NCI-H446 treated with DMSO at 0.1 percent for 48 hours (cell line): ENCODE measurements around the gene HS3ST6.
"Not testable (repeated sequence)": the region's sequence is repeated elsewhere in the genome, so short reads cannot be mapped to it uniquely, and the experiment has no call there.

Source experiments
- DNase-seq: peaks from one replicate; lab custom pipeline; 2025; lab: John Stamatoyannopoulos, UW

HS3ST6 gene

DNA sequence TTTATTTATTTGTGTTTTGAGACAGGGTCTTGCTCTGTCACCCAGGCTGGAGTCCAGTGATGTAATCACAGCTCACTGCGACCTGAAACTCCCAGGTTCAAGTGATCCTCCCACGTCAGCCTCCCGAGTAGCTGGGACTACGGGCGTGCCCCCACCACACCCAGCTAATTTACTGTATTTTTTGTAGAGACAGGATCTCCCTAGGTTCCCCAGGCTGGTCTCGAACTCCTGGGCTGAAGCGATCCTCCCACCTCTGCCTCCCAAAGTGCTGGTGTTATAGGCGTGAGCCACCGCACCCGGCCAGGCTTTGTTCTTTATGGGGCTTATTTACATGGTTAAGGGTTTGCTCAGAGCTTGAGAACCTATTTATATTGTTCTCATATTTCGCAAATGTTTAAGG lies 40.4 kb downstream of the HS3ST6 start:
- DNase-seq, result no peak

- DNase-seq, result no peak
These were observed 41.1 kb downstream of the HS3ST6 start for GRCh38 chr16:1877089-1877488.

DNA sequence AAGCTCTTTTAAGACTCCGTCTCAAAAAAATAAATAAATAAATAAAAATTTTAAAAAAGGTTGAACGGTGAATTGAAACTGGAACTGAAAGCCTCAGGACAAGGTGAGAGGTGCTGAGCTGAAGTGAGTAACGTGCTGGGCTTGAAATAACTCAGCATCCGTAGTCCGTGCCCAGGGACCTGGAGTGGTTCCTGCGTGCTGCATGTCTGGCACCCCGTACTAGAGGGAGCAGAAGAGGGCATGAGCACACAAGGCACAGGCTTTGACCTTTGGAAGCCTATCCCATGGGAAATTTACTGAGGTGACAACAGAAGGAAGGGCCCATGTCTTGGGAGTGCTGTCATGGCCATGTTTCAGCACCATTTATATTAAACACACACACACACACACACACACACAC lies 41.7 kb downstream of the HS3ST6 start:
- DNase-seq, result no peak

DNA sequence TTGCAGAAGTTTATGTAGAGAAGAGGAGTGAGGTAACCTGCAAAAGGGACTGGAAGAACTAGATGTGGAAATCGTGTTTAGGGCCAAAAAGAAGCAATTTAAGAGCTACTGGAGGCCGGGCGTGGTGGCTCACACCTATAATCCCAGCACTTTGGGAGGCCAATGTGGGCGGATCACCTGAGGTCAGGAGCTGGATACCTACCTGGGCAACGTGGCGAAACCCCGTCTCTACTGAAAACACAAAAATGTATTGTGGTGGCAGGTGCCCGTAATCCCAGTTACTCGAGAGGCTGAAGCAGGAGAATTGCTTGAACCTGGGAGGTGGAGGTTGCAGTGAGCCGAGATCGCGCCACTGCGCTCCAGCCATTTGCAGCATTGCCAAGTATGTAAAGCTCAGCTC lies 42.1 kb downstream of the HS3ST6 start:
- not testable (repeated sequence) for DNase-seq

- no peak for DNase-seq
These were observed 43.4 kb downstream of the HS3ST6 start for GRCh38 chr16:1874854-1875253.

GRCh38 chr16:1871974-1872635 lies 46.1 kb downstream of the HS3ST6 start, which contains the start of gene MEIOB:
MEIOB (minus strand) TSS chr16:1872164; CDS start chr16:1868175, 3,989 bp downstream.
- DNase-seq, result no peak

- no peak for DNase-seq
These were observed 47.7 kb downstream of the HS3ST6 start for GRCh38 chr16:1870365-1871082.

DNA sequence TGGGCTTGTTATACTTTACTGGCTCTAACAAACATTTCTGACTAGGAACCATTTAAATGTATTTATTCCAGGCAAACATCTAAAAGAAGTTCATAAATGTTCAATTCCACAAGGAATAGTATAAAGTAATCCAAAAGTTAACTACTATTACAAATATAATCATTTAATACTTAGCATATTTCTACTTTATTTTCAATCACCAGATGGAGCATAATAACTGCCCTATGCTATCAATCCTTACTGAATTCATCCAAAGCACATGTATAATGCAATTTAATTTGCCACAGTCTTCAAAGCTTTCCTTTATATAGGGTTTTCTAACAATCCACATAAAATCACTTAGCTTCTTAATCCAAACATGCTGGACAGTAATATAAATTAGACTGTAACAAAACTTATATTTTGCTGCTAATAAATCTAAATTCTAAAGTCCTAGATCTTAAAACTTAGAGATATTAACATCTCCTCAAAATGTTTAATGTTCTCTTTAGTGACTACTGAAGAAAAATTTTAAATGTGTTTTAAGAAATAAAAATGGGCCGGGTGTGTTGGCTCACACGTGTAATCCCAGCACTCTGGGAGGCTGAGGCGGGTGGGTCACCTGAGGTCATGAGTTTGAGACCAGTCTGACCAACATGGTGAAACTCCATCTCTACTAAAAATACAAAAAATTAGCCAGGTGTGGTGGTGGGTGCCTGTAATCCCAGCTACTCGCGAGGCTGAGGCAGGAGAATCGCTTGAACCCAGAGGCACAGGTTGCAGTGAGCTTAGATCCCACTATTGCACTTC lies 52.1 kb downstream of the HS3ST6 start:
- DNase-seq, result no peak

DNA sequence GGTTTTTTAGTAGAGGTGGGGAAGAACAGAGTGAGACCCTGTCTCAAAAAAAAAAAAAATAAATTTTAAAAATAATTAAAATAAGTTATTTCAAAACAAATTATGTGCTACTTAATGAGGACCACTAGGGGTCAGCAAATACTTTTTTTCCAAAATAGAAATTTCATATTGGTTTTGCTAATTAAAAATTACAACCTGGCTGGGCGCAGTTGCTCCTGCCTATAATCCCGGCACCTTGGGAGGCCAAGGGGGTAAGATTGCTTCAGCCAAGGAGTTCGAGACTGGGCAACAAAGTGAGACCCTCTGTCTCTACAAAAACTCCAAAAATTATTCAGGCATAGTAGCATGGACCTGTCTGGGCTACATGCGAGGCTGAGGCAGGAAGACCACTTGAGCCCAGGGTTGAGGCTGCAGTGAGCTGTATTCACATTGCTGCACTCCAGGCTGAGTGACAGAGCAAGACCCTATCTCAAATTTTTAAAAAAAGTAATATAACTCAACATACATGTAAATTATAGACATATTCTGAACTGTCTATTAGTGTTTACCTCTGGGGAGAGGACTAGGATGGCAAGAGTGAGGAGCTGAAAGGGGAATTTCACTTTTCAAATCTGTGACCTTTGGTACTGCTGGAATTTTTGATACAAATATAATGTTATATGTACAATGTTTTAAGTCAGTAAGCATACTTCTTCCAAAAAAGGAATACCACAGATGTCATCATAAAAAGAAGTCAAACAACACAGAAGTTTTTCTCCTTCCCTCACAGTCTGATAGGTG lies 54.3 kb downstream of the HS3ST6 start:
- no peak for DNase-seq

GRCh38 chr16:1862394-1862793 lies 55.8 kb downstream of the HS3ST6 start:
- no peak for DNase-seq

DNA sequence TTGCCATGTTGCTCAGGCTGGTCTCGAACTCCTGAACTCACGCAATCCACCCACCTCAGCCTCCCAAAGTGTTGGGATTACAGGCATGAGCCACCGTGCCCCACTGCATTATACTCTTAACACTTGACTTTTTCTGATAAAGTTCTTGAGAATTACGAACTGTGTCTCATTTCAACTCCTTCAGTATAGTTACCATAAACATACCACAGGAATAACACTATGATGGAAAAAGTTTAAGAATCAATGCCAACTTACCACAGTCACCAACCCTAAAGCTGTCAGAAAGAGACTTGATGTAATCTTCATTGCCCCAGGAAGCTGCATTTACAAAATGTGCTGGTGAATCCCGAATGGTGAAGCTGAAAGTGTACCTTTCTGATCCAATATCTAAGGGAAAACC lies 56.5 kb downstream of the HS3ST6 start:
- no peak for DNase-seq
